PFSK-1 (cell line): ENCODE data around the gene IGF2BP2.

Source experiments
- FOXP2 ChIP-seq: optimal IDR thresholded peaks from 2 replicates; pipeline ENCODE3; 2011; ENCODE audit warnings: borderline replicate concordance, control low read depth, inconsistent platforms; ENCODE audit not compliant: insufficient read depth; ENCODE audit errors: extremely low read length, extremely low read depth
- POLR2AphosphoS5 ChIP-seq: IDR thresholded peaks from 2 replicates; pipeline ENCODE4 v1.6.1; 2012; ENCODE audit warnings: low read depth, mild to moderate bottlenecking, control low read depth, low read length, moderate library complexity
- SIN3A ChIP-seq: IDR thresholded peaks from 2 replicates; pipeline ENCODE4 v1.6.1; 2012; ENCODE audit warnings: mild to moderate bottlenecking, low read length, moderate library complexity, borderline replicate concordance; ENCODE audit not compliant: insufficient read depth
- TAF1 ChIP-seq: IDR thresholded peaks from 2 replicates; pipeline ENCODE4 v1.6.1; 2012; ENCODE audit warnings: low read length, control low read depth, borderline replicate concordance; ENCODE audit not compliant: insufficient read depth
- TF ChIP-seq, protein P1 (sequence below), 2 experiments: IDR thresholded peaks; 2 replicates each; pipeline versions ENCODE4 v1.6.1 to v1.8.0; 2011 to 2012; ENCODE audit warnings: low read depth in 2 of 2, low read length in 2 of 2, control low read depth in 1 of 2, inconsistent platforms in 1 of 2, mild to moderate bottlenecking in 1 of 2, moderate library complexity in 1 of 2; ENCODE audit not compliant: insufficient read depth in 1 of 2

IGF2BP2 gene

DNA sequence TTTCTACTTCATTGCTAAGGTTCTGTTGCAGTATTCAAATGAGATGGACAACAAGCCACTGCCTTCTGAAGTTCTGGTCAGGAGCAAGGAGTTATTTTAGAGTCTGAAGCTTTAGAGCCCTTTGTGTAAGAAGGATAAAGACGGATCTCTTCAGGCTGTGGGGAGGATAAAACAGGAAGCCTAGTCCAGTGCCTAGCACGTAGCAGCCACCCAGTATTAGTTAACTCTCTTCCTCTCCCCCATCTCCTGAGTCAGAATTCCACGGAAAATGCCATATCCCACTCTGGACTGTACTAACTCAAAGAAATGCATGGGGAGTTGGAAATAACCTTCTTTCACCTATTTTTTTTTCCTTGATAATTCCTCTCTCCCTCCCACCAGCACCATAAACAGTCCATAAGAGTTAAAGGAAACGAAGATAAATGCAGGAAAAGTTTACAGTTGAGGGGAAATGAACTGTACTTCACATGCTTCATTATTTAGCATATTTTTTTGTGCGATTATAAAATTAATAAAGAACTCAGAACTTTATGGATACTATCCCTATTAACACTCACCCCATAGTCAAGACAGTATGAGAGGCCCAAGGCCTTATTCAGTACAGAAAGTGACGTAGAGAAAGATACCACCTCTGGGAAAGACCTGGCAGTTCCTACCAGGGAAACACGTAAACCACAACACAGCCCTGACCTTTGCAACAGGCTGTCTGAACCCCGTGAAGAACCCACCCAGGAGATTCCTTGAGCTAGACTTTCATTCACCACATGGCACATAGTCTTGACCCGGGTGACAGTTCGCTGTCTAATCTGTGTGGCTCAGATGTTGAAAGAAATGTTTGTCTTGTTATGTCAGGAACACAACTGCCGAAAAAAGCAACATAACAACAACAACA is 9.2 kb downstream of the IGF2BP2 start:
- TF ChIP-seq SIN3A = no peak
- TF ChIP-seq FOXP2 = no peak
- TF ChIP-seq, protein P1, sequence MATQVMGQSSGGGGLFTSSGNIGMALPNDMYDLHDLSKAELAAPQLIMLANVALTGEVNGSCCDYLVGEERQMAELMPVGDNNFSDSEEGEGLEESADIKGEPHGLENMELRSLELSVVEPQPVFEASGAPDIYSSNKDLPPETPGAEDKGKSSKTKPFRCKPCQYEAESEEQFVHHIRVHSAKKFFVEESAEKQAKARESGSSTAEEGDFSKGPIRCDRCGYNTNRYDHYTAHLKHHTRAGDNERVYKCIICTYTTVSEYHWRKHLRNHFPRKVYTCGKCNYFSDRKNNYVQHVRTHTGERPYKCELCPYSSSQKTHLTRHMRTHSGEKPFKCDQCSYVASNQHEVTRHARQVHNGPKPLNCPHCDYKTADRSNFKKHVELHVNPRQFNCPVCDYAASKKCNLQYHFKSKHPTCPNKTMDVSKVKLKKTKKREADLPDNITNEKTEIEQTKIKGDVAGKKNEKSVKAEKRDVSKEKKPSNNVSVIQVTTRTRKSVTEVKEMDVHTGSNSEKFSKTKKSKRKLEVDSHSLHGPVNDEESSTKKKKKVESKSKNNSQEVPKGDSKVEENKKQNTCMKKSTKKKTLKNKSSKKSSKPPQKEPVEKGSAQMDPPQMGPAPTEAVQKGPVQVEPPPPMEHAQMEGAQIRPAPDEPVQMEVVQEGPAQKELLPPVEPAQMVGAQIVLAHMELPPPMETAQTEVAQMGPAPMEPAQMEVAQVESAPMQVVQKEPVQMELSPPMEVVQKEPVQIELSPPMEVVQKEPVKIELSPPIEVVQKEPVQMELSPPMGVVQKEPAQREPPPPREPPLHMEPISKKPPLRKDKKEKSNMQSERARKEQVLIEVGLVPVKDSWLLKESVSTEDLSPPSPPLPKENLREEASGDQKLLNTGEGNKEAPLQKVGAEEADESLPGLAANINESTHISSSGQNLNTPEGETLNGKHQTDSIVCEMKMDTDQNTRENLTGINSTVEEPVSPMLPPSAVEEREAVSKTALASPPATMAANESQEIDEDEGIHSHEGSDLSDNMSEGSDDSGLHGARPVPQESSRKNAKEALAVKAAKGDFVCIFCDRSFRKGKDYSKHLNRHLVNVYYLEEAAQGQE (IDR thresholded peaks at IDR 0.05; ENCODE audit: insufficient read depth in 1 of 2, low read depth in 2 of 2, low read length in 2 of 2) = no peak
- no peak for TF ChIP-seq POLR2AphosphoS5
- TF ChIP-seq TAF1 = no peak

- no peak for TF ChIP-seq TAF1
- TF ChIP-seq SIN3A = no peak
- no peak for TF ChIP-seq FOXP2
- TF ChIP-seq, protein P1 (IDR thresholded peaks at IDR 0.05; ENCODE audit: insufficient read depth in 1 of 2, low read depth in 2 of 2, low read length in 2 of 2) = no peak
- no peak for TF ChIP-seq POLR2AphosphoS5
Observed at GRCh38 chr3:185813691-185814215, 11.1 kb downstream of the IGF2BP2 start.

GRCh38 chr3:185813205-185813604 is 11.6 kb downstream of the IGF2BP2 start:
- TF ChIP-seq POLR2AphosphoS5 = no peak
- no peak for TF ChIP-seq FOXP2
- no peak for TF ChIP-seq SIN3A
- TF ChIP-seq, protein P1 (IDR thresholded peaks at IDR 0.05; ENCODE audit: insufficient read depth in 1 of 2, low read depth in 2 of 2, low read length in 2 of 2) = no peak
- TF ChIP-seq TAF1 = no peak

DNA sequence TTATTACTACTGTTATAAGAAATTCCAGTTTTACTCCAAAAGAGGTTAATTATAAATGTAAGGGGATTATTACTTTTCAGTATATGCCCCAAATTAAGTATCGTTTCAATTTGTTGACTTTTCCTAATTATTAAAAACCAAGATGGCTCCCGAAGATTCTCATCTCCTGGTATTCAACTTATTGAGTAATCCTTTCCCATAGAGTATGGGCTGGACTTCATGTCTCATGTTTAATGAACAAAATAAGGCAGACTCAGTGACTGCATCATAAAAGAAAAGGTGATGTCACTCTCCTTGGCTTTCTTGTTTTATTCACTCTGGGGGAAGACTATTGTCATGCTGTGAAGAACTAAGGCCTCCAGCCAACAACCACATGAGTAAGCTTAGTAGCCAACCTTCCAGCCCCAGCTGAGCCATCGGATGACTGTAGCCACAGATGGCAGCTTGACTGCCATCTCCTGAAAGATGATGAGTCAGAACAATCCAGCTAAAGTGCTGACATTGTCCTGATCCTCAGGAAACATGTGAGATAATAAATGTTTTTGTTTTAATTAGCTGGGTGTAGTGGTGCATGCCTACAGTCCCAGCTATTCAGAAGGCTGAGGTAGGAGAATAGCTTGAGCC is 17.3 kb downstream of the IGF2BP2 start:
- TF ChIP-seq SIN3A (peak; percentile 48; the same call in 1 of the 2 replicates), FOXP2 (no peak)

DNA sequence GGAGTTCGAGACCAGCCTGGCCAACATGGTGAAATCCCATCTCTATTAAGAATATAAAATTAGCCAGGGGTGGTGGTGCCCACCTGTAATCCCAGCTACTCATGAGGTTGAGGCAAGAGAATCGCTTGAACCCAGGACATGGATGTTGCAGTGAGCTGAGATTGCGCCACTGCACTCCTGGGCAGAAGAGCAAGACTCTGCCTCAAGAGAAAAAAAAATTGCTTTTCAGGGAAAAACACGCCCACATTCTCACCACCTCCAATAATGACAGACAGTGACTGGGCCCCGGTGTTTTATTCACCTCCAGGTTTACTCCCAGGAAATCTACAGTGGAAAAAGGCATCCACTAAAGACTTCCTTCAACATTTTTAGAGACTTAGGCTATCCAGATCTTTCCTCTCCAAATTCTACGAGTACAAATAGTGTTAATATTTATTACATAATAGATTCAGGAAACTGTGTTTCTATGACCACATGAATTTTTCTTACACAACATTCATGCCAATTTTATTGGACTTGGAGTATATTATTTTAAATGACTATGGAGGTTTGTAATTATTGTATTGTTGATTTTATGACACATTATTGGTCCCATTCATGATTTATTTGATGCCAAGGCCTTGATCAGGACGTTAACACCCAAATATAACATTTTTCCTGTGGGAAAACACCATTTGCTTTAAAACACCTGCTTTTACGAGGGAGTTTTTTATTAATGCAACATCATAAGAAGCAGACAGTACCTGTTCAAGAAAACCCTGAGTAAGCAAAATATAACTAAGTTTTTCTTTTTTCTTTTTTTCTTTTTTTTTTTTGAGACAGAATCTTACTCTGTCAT is 26.6 kb downstream of the IGF2BP2 start:
- TF ChIP-seq FOXP2 = no peak
- TF ChIP-seq SIN3A = no peak
- TF ChIP-seq, protein P1 (IDR thresholded peaks at IDR 0.05; ENCODE audit: insufficient read depth in 1 of 2, low read depth in 2 of 2, low read length in 2 of 2) = no peak
- TF ChIP-seq TAF1 = no peak
- no peak for TF ChIP-seq POLR2AphosphoS5
